Urinary bladder (tissue), 4 donors: Measurements from ENCODE around the gene SPEG. TPM values are rescaled to one million over a fixed set of nuclear protein-coding genes. Genes with fewer than 3 reads are reported as not detected.

Experiments
- DNase-seq: peaks from one replicate; pipeline ENCODE4 v3.0.0-alpha.2; 2015; ENCODE audit errors: extremely low spot score
- H3K27ac ChIP-seq: one replicate; pipeline ENCODE4 v1.5.1; 2013; ENCODE audit warnings: low read depth, mild to moderate bottlenecking, moderate library complexity
- H3K36me3 ChIP-seq: one replicate; pipeline ENCODE4 v1.6.1; 2013; ENCODE audit warnings: mild to moderate bottlenecking, moderate library complexity; ENCODE audit not compliant: insufficient read depth
- H3K4me1 ChIP-seq: one replicate; pipeline ENCODE4 v1.6.1; 2013; ENCODE audit warnings: mild to moderate bottlenecking, moderate library complexity; ENCODE audit not compliant: insufficient read depth
- H3K4me3 ChIP-seq: one replicate; pipeline ENCODE4 v1.5.1; 2013; ENCODE audit warnings: low read depth, low read length
- WGBS: extraction: QIAGEN DNeasy Blood & Tissue Kit; methylation state at CpG from one replicate; pipeline ENCODE4 v1.1.7; 2013; 5-methylcytosine and 5-hydroxymethylcytosine counted together
- polyA plus RNA-seq: library from polyadenylated mRNA; stranded (reverse); fragments of 200-250 nt; gene quantifications from one replicate; pipeline ENCODE4 v1.2.3, GENCODE V29; 2013
- total RNA-seq: library from RNA; depleted of rRNA; stranded (reverse); fragments of >200 nt; gene quantifications from one replicate; pipeline ENCODE4 v1.2.3, GENCODE V29; 2014
- donor health status: healthy with polysubstance abuse.
- donor health status: healthy.

Gene SPEG
- total and polyA plus RNA-seq, 2 donors: 31.2 to 226 TPM

GRCh38 chr2:219460424-219460926 is 25.8 kb downstream of the SPEG start:
- H3K4me3 ChIP-seq: no peak overlapping the region
- WGBS: 14% methylated on average over 18 of the region's 18 CpGs
- DNase-seq: no peak

DNA sequence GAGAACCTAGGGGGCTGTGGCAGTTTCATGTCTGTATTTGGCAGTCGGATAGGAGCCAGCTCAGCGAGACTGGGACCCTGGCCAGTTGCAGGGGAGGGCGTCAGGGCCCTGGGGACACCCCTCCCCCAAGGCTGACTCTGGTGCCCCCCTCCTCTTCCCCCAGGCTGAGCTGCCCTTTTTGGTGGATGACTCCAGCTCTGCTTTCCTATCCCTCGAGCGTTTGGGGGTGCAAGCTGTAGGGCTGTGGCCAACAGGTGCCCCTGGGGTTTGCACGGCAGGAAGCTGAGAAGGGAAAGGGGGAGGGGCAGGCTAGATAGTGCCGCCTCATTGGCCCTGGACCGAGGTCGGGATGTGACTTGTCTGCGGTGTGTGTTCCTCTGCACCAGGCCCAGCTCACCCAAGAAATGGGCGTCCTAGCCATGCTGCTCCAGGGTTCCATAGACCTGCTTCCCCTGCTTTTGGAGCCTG is 26.4 kb downstream of the SPEG start:
- 16% methylated on average over 11 of the region's 11 CpGs for WGBS
- no peak overlapping the region for H3K4me3 ChIP-seq
- H3K36me3 ChIP-seq: no peaks in the 10 kb centered on the region
- no peak for DNase-seq
- H3K4me1 ChIP-seq: no peaks in the 10 kb centered on the region
- no peak overlapping the region for H3K27ac ChIP-seq

More at GRCh38 chr2:219460424-219460926, 25.8 kb downstream of the SPEG start:
- Histone ChIP-seq H3K4me1 (no peaks in the 10 kb centered on the region), H3K36me3 (no peaks in the 10 kb centered on the region), H3K27ac (no peak overlapping the region)

DNA sequence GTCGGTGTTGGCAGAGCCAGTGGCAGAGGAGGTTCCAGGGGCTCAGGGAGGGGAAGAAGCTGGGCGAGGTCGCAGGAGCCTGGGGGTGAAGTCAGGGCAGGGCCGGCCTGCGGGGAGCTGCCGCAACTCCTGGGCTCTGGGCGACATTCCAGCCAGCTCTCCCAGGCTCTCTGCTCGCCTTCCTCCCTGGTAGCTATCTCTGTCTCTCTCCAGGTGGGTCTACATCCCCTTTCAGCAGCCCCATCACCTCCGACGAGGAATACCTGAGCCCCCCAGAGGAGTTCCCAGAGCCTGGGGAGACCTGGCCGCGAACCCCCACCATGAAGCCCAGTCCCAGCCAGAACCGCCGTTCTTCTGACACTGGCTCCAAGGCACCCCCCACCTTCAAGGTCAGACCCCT is 27.0 kb downstream of the SPEG start:
- H3K27ac ChIP-seq: no peak overlapping the region
- no peaks in the 10 kb centered on the region for H3K4me1 ChIP-seq
- DNase-seq: no peak
- H3K36me3 ChIP-seq: no peaks in the 10 kb centered on the region
- no peak overlapping the region for H3K4me3 ChIP-seq
- 66% methylated on average over 14 of the region's 14 CpGs for WGBS

DNA sequence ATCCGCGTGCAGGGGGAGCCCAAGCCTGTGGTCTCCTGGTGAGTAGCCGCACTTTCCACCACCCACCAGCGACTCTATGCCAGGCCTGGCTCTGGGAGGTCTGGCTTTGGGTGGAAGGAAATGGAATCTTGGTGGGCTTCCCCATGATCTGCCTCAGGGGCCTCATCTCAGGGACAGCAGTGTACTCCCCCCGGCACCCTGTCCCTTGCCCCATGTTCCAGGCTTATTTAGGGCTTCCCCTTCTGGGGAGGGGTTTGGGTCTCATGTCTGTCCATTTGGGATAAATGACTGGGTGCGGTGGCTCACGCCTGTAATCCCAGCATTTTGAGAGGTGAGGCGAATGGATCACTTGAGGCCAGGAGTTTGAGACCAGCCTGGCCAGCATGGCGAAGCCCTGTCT is 27.7 kb downstream of the SPEG start:
- no peak overlapping the region for H3K4me3 ChIP-seq
- no peaks in the 10 kb centered on the region for H3K36me3 ChIP-seq
- H3K27ac ChIP-seq: no peak overlapping the region
- no peaks in the 10 kb centered on the region for H3K4me1 ChIP-seq
- WGBS: 85% methylated on average over 9 of the region's 9 CpGs
- no peak for DNase-seq

GRCh38 chr2:219464286-219465032 is 29.8 kb downstream of the SPEG start:
- no peak overlapping the region for H3K27ac ChIP-seq
- H3K4me1 ChIP-seq: no peaks in the 10 kb centered on the region
- no peak overlapping the region for H3K4me3 ChIP-seq
- no peak for DNase-seq
- no peaks in the 10 kb centered on the region for H3K36me3 ChIP-seq
- WGBS: 87% methylated on average over 21 of the region's 21 CpGs

- no peak overlapping the region for H3K27ac ChIP-seq
- no peaks in the 10 kb centered on the region for H3K36me3 ChIP-seq
- H3K4me1 ChIP-seq: no peaks in the 10 kb centered on the region
- no peak for DNase-seq
- 88% methylated on average over 47 of the region's 47 CpGs for WGBS
- no peak overlapping the region for H3K4me3 ChIP-seq
Observed at GRCh38 chr2:219465659-219466561, 31.3 kb downstream of the SPEG start.

- H3K4me1 ChIP-seq: no peaks in the 10 kb centered on the region
Observed at GRCh38 chr2:219466816-219467735, 32.4 kb downstream of the SPEG start.

DNA sequence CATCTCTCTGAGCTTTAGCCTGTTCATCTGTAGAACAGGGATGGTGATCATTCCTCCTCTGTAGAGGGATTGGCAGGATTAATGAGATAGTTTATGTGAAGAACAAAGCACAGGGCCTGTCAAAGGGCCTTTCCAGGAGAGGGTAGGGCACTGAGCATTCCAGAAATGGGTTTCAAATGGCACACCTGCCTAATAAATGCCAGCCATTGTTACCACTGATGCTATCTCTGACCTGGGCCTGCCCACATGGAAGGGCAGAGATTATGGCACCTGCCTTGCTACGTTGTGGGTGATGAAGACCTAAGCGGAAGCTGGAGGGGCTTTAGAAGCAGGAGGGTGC is 33.1 kb downstream of the SPEG start:
- no peak overlapping the region for H3K4me3 ChIP-seq
- no peaks in the 10 kb centered on the region for H3K36me3 ChIP-seq
- DNase-seq: no peak
- no peaks in the 10 kb centered on the region for H3K4me1 ChIP-seq
- WGBS: 79% methylated on average over 2 of the region's 2 CpGs
- no peak overlapping the region for H3K27ac ChIP-seq

More at GRCh38 chr2:219466816-219467735, 32.4 kb downstream of the SPEG start:
- H3K27ac ChIP-seq: no peak overlapping the region
- DNase-seq: no peak
- no peaks in the 10 kb centered on the region for H3K36me3 ChIP-seq
- 62% methylated on average over 28 of the region's 28 CpGs for WGBS
- H3K4me3 ChIP-seq: no peak overlapping the region

- DNase-seq: no peak
- no peak overlapping the region for H3K27ac ChIP-seq
- H3K4me3 ChIP-seq: no peak overlapping the region
- WGBS: 86% methylated on average over 23 of the region's 23 CpGs
- H3K36me3 ChIP-seq: no peaks in the 10 kb centered on the region
- H3K4me1 ChIP-seq: no peaks in the 10 kb centered on the region
Observed at GRCh38 chr2:219468410-219469185, 34.0 kb downstream of the SPEG start.

DNA sequence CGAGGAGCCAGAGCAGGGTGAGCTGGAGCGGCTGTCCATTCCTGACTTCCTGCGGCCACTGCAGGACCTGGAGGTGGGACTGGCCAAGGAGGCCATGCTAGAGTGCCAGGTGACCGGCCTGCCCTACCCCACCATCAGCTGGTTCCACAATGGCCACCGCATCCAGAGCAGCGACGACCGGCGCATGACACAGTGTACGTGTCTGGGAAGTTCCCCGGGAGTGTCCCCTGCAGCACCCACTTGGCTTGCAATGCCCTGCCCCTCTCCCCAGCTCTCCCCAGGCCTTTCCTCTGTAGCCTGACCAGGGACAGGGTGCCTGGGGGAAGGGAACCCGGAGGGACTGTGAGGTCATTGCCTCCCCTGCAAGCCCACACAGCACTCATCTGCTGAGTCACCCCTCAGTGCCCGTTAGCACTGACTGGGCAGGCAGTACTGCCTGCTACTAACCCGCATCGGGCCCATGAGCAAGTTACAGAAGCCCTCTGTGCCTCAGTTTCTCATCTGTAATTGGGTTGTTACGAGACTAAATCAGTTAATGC is 34.6 kb downstream of the SPEG start:
- H3K4me3 ChIP-seq: no peak overlapping the region
- no peaks in the 10 kb centered on the region for H3K36me3 ChIP-seq
- WGBS: 78% methylated on average over 16 of the region's 16 CpGs
- DNase-seq: no peak
- no peak overlapping the region for H3K27ac ChIP-seq
- no peaks in the 10 kb centered on the region for H3K4me1 ChIP-seq

- H3K4me3 ChIP-seq: no peak overlapping the region
- no peaks in the 10 kb centered on the region for H3K4me1 ChIP-seq
- WGBS: 61% methylated on average over 4 of the region's 4 CpGs
- no peaks in the 10 kb centered on the region for H3K36me3 ChIP-seq
- no peak overlapping the region for H3K27ac ChIP-seq
- no peak for DNase-seq
Observed at GRCh38 chr2:219470429-219470828, 35.8 kb downstream of the SPEG start.
